Putamen (tissue), 1 donor: ENCODE results near the gene HSDL1.

Source experiments
- DNase-seq: peaks from one replicate; pipeline ENCODE4 v3.0.0-alpha.2; 2016; ENCODE audit warnings: low spot score

The HSDL1 gene

GRCh38 chr16:84176192-84177053 lies 31.4 kb upstream of the HSDL1 start:
- no peak for DNase-seq

GRCh38 chr16:84175350-84176081 lies 30.5 kb upstream of the HSDL1 start:
- no peak for DNase-seq

GRCh38 chr16:84174396-84174795 lies 29.4 kb upstream of the HSDL1 start:
- no peak for DNase-seq

GRCh38 chr16:84169765-84170310 lies 24.9 kb upstream of the HSDL1 start:
- DNase-seq = no peak

- DNase-seq = no peak
These were observed 22.1 kb upstream of the HSDL1 start for GRCh38 chr16:84166796-84167695.

- no peak for DNase-seq
These were observed 20.8 kb upstream of the HSDL1 start for GRCh38 chr16:84165746-84166145.

GRCh38 chr16:84161801-84162200 lies 16.8 kb upstream of the HSDL1 start:
- DNase-seq = no peak

GRCh38 chr16:84161037-84161436 lies 16.1 kb upstream of the HSDL1 start:
- no peak for DNase-seq

- no peak for DNase-seq
These were observed 14.8 kb upstream of the HSDL1 start for GRCh38 chr16:84159800-84160199.

GRCh38 chr16:84159007-84159406 lies 14.0 kb upstream of the HSDL1 start:
- DNase-seq = no peak

- no peak for DNase-seq
These were observed 11.4 kb upstream of the HSDL1 start for GRCh38 chr16:84156342-84156784.

- DNase-seq = no peak
These were observed 10.8 kb upstream of the HSDL1 start for GRCh38 chr16:84155771-84156170.

- DNase-seq = no peak
These were observed 10.2 kb upstream of the HSDL1 start for GRCh38 chr16:84155226-84155625.

- DNase-seq = no peak
These were observed 8.8 kb upstream of the HSDL1 start for GRCh38 chr16:84153660-84154214.

GRCh38 chr16:84150926-84151325 lies 5.9 kb upstream of the HSDL1 start:
- no peak for DNase-seq

GRCh38 chr16:84144209-84144858 lies 643 bp downstream of the HSDL1 start:
- peak; percentile 49 for DNase-seq

- no peak for DNase-seq
These were observed 1.2 kb downstream of the HSDL1 start for GRCh38 chr16:84143784-84144199.

- no peak for DNase-seq
These were observed 1.9 kb downstream of the HSDL1 start for GRCh38 chr16:84143081-84143480.

- DNase-seq = no peak
These were observed 3.8 kb downstream of the HSDL1 start for GRCh38 chr16:84141143-84141670.

- no peak for DNase-seq
These were observed 5.2 kb downstream of the HSDL1 start for GRCh38 chr16:84139628-84140258.
